Activated T-helper 1 cell treated with Interleukin-2 at 50 U/mL for 16 hours (primary cell): ENCODE measurements around the gene ELF5.

ENCODE experiments used
- DNase-seq: peaks from one replicate; pipeline ENCODE4 v3.0.0-alpha.2; 2020; ENCODE audit warnings: low read depth

The ELF5 gene

DNA sequence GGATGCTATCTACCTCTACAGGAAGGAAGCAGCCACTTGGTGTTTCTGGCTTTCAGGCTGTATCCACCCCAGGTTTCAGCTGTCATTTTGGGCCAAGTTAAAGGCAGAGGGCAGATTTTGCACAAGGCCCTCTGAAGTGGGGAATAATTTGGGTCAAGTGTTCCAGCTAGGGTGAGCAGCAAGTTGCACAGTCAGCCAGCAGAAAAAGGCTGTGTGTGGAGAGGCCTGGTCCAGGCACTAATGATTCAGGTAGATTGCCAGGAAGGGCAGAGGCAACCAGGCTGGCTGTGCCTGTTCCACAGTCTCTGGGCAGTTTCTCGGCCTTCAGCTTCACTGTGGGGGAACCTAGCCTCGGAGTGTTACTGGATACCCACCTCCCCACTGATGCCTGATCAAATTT is 8.6 kb upstream of the ELF5 start:
- no peak for DNase-seq

DNA sequence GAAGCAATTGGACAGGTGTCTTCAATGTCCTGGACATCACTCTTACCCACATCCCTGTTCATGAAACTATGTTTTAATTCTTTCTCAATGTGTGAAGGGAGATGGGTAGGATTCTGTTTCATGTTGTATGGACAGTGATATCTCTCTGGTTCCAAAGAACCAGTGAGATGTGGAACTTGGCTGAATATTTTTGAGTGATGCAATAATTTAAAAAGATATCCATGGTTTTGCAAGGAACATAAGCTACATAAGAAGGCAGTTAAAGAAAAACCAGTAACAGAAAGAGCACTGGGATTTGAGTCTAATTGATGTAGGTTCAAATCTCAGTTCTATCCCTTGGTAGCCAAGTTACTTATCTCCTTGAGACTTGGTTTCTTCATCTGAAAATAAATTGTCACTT is 7.7 kb upstream of the ELF5 start:
- DNase-seq: no peak

DNA sequence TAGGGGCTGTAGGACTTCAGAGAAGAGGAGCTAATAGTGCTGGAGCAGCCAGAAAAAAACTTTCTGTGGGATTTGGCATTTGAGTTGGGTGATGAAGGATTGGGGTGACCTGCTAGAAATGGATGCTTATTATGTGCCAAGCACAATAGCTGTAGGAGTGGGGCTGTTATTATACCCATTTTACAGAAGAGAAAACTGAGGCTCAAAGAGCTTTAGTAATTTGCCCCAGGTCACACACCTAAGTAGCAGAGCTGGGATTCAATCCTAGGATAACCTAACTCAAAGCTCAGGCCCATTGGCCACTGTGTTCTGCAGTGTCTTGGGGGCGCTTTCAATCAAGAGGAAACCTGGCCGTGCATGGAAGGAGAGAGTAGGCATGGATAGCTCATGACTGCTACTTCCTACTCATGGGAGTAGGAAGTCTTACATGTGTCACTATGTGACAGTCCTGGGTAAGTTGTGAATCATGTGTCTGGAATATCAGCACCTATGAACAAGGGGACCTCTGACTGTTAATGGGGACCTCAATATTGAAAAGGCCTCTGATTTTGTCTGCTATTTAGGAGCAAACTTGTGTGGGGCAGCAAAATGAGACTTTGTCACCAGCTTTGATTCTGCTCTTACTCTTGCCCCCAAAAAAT is 6.1 kb upstream of the ELF5 start:
- no peak for DNase-seq

DNA sequence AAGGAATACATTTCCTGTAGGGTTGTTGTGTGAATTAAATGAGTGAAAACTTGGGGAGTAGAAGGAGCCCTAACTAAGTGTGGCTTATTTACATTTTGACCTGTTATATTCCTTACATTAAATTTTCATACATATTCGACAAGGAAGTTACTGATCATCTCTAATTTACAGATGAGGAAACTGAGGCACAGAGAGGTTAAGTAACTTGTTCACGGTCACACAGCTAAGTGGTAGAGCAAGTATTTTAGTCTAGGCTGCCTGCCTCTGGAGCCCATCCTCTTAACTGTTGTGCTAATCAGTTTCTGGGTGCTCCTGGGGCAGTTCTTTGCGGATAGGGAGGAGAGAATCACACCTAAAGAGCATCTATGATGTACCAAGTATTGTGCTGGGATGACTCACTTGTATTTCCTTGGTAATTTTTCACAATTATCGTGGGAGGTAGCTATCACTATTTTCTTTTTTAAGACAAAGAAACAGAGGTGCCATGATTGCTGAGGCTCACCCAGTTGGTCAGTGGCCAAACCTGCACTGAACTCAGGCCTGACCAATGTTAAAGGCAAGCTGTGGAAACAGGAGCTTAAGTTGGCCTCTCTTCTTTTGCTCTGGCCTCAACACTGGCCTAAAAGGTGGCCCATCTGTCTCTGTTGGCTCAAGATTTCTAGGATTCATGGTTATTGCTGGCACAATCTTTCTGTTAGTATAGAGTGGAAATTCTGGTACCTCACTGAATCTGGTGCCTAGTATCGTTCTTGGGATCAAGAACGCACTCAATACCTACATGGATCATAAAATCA is 2.9 kb upstream of the ELF5 start:
- no peak for DNase-seq

DNA sequence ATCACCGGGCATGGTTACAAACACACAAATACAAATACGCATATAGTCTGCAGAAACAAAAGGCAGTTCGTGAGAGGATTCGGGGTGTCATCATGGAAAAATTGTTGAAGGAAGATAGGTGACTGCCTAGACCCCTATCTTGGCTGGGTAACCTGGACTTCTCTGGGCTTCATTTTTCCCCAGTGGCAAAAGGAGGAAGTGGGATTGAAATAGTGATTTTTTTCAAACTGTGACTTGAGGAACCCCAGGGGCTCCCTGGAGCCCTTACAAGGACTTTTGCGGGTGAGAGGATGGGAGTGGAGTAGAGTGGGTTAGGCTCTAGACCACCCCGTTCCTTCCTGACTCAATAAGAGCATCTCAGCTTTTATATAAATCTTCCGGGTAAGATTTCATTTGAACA is 1.0 kb upstream of the ELF5 start:
- DNase-seq: no peak

DNA sequence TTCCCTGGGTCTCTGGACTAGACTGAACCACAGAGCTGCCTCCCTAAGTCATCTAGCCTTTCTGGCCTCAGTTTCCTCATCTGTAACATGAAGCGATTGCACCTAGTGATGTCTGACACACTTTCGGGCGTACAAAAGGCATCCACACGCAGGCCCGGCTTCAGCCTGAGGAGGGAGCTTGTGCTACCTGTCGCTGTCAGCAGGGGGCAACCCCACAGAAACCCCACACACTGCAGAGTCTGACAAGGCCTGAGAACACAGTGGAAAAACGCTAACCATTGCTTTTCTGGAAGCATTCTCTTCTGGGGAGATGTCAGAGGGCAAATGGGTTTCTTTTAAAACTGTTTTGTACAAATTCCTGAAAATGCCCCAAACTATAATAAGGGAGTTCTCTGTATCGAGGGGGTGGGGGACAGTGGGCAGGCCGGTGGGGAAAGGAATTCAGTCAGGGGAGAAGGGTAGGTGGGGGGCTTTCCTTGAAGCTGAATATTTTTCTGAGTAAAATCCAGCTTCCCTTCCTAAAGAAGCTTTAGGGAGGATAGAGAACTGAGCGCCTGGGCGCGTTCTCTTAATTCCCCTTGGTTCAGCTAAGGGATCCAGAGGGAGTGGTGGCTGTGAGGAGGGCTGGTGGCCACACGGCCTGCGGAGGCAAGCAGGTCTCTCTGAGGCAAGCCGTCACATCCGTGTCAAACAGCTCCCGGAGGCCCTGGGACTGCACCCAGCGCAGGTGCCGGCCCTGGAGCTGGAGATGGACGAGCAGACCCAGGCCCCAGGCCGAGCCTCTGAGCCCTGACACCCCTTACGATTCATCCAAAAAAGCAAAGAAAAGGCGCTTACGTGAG is 533 bp downstream of the ELF5 start:
- DNase-seq: no peak

DNA sequence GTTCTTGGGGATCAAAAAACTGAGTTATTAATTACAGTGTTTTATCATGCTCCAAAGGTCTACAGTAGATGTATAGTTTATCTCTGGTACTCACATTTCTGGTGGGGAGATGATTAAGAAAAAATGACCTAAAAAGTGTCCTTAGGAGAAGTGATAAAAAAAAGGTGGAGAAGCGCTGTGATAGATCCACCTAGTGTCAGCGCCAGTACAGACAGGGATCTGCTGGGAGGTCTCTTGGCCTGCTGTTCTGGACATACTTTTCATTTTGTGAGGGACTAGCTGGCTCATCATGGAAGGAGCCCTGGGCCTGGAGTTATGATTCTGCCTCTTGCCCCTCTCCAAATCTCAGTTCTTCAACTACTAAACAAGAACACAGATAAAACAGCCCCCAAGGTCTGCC is 2.9 kb downstream of the ELF5 start:
- no peak for DNase-seq

DNA sequence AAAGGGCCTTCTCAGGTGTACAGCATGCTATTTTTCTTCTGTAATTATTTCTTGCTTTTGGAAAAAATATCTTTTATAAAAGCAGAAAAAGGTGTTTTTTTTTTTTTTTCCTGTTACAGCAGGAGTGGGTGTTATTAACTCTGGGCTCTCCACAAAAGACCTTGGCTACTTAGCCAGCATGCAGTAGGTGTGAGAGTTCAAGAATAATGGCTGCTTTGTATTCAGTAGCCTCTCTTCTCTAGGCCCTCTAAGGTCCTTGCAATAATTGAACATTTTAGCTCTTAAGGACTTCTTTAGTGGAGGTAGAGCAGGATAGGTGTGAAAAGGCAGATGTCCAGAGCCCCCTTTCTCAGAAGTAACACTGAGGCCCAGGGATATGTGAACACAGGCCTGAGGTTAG is 3.4 kb downstream of the ELF5 start:
- no peak for DNase-seq

DNA sequence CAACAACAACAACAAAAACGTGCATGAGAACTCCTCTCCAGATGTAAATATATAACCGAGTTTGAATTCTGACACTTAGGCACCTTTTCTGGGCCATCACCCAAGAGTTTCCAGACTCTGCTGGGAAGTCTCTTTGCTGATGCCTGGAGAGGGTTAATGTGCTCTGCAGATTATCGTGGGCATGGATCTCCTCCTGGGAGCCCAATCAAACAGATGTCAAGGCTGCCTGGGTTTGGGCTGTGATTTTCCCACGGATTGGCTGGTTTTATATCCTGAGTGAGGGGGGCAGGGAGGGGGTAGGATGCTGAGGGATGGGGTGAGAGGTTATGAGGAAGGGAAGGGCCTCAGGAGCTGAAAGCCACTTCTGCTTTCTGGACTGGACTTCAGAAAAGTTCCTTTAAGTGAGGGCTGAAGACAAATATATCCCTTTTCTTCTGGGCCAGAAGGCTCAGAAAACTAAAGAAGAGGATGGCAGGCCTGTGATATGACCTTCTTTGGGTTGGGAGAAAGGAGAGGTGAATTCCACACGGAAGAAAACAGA is 4.2 kb downstream of the ELF5 start:
- DNase-seq: no peak

DNA sequence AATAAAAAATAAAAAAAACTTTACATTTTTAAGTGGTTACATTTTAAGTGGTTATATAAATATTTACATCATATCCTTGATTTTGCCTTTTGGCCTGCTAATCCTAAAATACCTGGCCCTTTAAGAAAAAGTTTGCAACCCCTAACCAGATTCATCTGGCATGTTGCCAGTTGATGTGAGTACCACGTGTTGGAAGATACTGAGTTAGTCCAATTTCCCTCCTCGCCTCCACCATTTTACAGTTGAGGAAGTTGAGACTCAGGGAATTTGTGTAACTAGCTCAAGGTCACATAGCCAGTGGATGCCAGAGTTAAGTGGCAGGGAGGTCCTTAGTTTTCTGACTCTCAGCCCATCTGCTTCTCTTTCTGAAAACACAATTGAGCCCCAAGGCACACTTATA is 5.1 kb downstream of the ELF5 start:
- no peak for DNase-seq

DNA sequence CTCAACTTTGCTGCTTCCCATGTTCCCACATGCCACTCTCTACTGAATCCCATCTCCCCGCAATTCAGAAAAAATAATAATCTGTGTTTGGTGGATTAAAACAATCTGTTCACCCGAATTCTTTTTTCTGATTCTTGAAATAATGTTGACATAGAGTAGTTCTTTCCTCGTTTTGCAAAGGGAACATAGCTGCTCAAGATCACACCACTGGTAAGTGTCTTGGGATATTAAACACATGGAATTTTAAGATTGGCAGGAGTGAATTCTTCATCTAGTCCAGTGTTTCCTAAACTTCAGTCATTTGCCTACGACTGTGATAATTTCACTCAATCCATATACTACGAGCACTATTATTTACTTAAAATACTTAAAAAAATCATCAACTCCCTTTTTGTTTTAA is 6.0 kb downstream of the ELF5 start:
- DNase-seq: no peak

DNA sequence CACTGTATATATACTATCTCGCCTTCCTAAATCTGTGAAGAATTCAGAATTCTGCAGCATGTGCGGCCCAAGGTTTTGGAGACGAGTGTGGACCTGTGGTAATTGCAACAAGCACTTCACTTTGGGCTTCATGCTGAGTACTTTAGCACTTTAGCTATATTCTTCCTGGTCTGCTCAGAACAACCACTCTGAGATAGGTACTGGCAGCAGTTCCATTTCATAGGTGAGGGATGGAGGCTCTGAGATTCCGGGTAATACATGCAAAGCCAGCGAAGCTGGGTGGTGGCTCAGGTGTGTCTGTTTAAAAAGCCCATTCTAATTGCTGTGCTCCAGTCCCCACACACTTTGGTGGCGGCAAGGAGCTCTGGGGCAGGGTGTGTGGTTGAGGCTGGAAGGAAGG is 6.4 kb downstream of the ELF5 start:
- no peak for DNase-seq

DNA sequence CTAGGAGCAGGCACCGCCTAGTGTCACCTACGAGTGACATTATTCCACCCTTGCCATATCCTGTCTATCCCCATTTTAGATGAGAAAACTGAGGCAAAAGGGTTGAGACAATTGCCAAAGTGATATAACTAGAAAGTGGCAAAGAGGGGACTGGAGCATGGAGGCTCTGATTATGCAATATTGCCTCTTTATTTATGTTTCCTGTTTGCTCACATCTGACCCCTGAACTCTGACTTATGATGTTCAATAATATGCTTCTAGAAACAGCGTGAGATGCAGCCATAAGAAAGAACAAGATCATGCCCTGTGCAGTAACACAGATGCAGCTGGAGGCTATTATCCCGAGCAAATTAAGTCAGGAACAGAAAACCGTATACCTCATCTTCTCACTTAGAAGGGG is 7.7 kb downstream of the ELF5 start:
- no peak for DNase-seq

DNA sequence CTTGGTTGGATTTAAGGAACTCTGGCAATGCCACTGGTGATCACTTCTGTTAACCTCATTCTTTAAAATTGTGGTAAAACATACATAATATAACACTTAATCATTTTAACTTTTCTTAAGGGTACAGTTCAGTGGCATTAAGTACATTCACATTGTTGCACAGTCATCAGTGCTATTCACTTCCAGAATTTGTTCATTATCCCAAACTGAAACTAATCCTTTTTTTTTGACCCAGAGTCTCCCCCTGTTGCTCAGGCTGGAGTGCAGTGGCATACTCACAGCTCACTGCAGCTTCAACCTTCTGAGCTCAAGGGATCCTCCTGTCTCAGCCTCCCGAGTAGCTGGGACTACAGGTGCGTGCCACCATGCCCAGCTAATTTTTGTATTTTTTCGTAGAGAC is 10.6 kb downstream of the ELF5 start:
- no peak for DNase-seq

DNA sequence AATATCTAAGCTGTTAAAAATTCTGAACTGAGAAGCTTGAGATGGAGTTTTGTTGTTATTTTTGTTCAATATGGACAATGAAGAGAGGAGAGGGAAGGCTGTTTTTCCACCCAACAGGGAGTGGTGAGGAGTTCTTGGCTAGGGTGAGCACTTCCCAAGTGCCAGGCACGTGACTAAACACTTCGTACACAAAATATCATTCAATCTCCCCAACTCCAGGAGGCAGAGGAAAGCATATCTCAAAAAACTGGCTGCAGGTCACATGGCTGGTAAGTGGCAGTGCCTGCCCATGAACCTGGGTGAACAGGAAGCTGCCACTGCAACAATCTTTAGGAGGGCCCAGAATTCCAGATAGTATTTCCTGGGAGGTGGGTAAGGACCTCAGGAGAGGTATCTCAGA is 11.6 kb downstream of the ELF5 start:
- DNase-seq: no peak

DNA sequence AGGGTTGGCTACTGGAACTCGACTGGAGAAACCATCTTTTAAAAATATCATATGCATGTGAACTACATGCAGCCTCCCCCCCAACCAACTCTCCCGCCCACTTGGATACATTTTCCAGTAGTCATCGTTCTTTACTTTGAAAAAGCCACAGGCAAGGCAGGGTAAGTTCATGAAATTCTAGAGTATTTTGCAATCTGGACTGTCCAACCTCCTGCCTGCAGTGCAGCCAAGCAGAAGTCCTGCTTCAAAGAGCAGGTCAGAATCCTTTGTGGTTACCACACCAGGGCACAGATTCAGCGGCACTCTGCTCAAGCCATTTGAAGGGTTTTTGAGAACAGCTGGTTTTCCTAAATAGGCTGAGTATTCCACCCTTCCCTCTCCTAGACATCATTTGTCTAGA is 12.1 kb downstream of the ELF5 start:
- no peak for DNase-seq

DNA sequence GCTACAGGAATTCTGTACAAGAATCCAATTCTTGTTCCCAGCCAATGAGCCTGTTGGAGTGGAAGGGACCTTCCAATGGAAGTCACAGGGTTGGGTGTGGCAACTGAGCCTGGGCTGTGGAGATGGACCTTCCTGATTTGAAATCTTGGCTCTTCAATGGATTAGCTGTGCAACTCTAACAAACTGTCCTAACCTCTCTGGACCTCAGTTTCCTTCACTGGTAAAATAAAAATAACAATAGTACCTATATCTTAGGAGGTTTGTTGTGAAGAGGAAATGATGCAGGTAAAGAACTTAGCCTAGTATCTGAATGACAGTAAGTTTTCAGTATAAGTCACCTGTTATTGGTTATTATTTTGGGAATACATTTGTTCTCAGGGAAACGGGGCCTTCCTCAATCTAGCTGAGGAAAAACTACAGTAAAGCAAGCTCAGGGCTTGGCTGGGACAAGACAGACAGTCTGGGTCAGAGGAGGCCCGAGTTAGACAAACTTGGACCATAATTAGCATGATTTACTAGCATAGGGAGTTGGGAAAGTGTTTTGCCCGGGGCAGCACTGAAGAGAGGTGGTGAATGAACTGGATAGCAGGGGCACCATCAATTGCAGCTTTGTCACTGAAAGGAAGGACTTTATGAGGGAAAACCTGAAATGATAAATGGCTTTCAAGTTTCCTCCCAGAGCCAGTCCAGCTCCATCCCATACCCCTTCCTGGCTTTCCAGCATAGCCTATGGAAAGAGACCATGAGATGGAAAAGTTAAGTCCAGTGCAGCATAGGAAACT is 13.7 kb downstream of the ELF5 start:
- DNase-seq: no peak

DNA sequence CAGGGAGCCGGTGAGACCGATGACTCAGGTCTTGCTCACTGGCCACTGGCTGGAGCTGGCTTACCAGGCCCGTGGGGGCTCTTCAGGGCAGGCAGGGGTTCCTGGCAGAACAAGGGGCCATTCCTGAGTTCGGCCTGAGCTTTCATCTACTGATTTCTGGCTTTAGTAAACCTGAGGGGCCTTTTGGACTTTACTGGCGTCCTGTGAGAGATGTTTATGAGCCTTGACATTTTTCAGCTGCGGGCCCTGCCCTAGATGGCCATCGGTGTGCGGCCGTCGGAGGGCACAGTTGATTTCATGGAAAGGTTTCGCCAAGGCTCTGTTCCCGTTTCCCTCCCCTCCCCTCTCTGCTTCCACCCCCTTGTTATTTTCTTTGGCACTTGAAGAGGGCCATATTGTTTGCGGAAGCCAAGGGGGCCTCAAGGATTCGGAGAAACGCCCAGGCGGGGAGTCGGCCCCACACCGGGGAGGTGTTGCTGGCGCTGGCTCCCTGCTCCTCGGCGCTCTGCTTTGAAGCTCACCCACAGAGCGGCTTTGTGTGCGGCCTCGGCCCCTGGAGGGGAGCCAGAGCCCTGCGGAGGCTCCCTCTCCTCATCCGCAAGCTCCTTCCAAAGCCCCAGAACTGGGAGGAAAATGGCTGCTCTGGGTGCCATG is 17.7 kb downstream of the ELF5 start:
- DNase-seq: no peak

DNA sequence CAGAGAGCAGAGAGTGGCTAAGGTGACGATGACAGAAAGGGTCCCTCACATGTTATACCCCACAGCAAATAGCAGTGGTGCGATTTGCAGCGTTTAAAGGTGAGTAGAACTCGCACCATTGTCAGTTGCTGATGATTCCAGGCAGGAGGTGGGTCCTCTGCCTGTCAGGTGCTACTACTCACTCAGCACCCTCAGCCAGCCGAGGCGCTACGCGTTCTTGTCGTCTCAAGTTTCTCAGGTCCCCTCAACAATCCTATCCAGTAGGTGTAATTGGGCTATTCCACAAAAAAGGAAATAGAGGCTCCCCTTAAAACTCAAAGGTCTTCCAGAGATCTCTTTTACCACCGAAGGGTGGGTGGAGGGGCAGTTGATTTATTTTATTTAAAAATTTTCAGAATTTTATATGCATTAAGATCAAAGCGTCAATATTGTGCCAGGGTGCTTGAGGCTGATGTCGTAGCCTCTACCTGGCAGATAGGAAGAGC is 18.3 kb downstream of the ELF5 start:
- DNase-seq: no peak

DNA sequence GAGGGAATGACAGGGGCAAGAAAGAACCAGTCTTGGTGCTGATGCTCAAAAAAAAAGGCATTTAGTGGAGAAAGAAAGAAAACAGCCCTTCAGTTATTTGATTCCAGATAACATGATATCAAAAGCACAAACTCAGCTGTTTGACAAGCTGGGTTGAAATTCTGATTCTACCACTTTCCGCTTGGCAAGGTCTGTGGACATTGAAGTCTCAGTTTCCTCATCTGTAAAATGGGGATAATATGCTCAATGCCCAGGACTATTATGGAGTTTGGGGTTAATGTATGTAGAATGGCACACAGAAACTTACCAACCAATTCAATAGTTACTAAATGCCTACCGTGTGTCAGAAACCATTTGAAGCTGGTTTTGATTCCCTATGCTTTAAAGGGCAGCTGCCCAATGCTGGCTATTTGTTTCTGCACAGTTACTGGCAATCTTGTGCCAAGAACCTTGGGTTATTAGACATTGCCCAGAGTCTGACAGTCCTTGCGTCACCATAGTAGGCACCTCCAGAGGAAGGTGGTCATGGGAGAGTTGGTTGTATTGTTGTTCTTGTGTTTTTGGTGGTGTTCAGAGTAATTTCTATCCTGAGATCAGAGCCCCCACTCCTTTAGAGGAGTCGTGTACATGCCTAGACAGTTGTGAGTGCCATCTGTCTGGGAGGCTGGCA is 19.5 kb downstream of the ELF5 start:
- no peak for DNase-seq

DNA sequence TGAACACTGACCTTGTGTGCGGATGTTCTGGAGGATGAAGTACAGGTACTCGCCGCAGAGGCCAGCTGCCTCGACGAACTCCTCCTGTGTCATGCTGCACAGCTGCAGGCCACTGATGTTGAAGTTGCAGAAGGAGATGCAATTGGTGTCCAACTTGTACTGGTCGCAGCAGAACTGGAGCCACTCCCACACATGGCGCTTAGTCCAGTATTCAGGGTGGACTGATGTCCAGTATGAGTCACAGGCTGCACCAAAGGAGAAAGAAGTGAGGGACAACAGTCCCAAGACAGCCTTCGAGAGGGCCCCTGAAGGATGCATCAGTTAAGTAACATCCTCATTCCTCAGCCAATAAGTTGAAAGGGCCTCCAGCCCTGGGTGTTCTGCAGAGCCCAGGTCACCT is 20.1 kb downstream of the ELF5 start:
- no peak for DNase-seq
